WERI-Rb-1 (cell line): ENCODE data around the gene MDFI.

ENCODE experiments used
- DNase-seq: peaks from one replicate; pipeline ENCODE4 v3.0.0-alpha.2; 2020
- H3K27ac ChIP-seq: fragments of 250-450 bp; sonication (Bioruptor Pico); 2 replicates; pipeline ENCODE4 v1.5.1; 2020; ENCODE audit warnings: mild to moderate bottlenecking, moderate library complexity
- H3K27me3 ChIP-seq: fragments of 250-450 bp; sonication (Bioruptor Pico); 2 replicates; pipeline ENCODE4 v1.5.1; 2021; ENCODE audit warnings: mild to moderate bottlenecking, low read depth, moderate library complexity; ENCODE audit not compliant: insufficient read depth, severe bottlenecking
- H3K36me3 ChIP-seq: fragments of 250-450 bp; sonication (Bioruptor Pico); 2 replicates; pipeline ENCODE4 v1.5.1; 2020; ENCODE audit warnings: mild to moderate bottlenecking, moderate library complexity
- H3K4me3 ChIP-seq: 2 replicates; pipeline ENCODE4 v1.5.1; 2011; ENCODE audit warnings: low read depth, mild to moderate bottlenecking, control low read depth, low read length
- H3K9me3 ChIP-seq: fragments of 250-450 bp; sonication (Bioruptor Pico); 2 replicates; pipeline ENCODE4 v1.5.1; 2021; ENCODE audit warnings: mild to moderate bottlenecking, moderate library complexity; ENCODE audit not compliant: severe bottlenecking
- CTCF ChIP-seq: IDR thresholded peaks from 2 replicates; pipeline ENCODE4 v1.5.1; 2011; ENCODE audit warnings: low read depth, mild to moderate bottlenecking, control low read depth, inconsistent platforms, low read length

MDFI gene

GRCh38 chr6:41593406-41593805 is 44.9 kb upstream of the MDFI start:
- no peak for TF ChIP-seq CTCF
- DNase-seq = no peak
- peaks cover 82% of the 10 kb centered on the region for H3K36me3 ChIP-seq
- no peak overlapping the region for H3K4me3 ChIP-seq
- H3K27me3 ChIP-seq = no peaks in the 10 kb centered on the region
- H3K27ac ChIP-seq = no peak overlapping the region
- no peaks in the 10 kb centered on the region for H3K9me3 ChIP-seq

- no peak overlapping the region for H3K27ac ChIP-seq
- no peak for TF ChIP-seq CTCF
- no peaks in the 10 kb centered on the region for H3K9me3 ChIP-seq
- no peak overlapping the region for H3K4me3 ChIP-seq
- no peaks in the 10 kb centered on the region for H3K27me3 ChIP-seq
- DNase-seq = no peak
- H3K36me3 ChIP-seq = peaks cover 82% of the 10 kb centered on the region
Observed at GRCh38 chr6:41593839-41594238, 44.4 kb upstream of the MDFI start.

DNA sequence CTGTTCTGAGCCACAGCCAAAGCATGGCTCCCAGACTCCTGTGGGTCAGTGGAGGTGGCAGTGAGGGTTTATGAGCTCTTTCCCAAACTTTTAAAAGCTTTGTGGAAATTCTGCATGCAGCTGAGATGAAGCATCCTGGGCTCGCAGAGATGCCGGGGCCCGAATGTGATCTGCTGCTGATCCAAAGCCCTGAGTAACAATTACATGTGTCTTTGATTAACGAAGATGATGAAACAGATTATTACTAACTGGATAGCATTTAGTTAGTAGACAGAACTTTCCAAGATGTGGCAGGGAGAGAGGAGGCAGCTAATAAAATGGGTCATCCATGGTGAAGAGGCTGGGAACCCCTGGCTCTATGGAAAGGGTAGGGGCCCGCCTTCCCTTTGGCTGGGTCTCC is 43.9 kb upstream of the MDFI start:
- no peak for DNase-seq
- H3K27me3 ChIP-seq = no peaks in the 10 kb centered on the region
- no peak overlapping the region for H3K4me3 ChIP-seq
- no peak for TF ChIP-seq CTCF
- H3K27ac ChIP-seq = no peak overlapping the region
- H3K36me3 ChIP-seq = peaks cover 82% of the 10 kb centered on the region
- no peaks in the 10 kb centered on the region for H3K9me3 ChIP-seq

- no peaks in the 10 kb centered on the region for H3K9me3 ChIP-seq
- DNase-seq = no peak
- H3K36me3 ChIP-seq = peaks cover 78% of the 10 kb centered on the region
- H3K27ac ChIP-seq = no peak overlapping the region
- H3K27me3 ChIP-seq = no peaks in the 10 kb centered on the region
- H3K4me3 ChIP-seq = no peak overlapping the region
- no peak for TF ChIP-seq CTCF
Observed at GRCh38 chr6:41594766-41595165, 43.5 kb upstream of the MDFI start.

DNA sequence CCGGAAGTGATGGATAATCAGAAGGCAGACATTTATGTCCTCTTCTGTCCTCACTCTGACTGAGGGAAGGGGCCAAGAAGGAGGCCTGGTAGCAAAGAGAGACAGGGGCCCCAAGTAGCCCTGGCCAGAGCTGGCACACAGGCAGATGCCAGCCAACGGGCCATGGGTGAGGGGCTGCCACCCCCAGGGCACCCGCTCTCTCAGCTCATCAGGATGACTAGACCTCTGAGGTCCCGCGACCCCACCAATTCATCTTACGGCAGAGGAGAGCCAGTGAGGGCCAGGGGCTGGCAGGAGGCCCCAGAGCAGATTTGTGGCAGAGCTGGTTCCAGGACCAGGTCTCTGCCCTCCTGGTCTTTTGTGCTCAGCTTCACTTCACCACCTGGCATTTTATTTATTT is 43.1 kb upstream of the MDFI start:
- TF ChIP-seq CTCF = no peak
- Histone ChIP-seq H3K36me3 (peaks cover 74% of the 10 kb centered on the region), H3K27me3 (no peaks in the 10 kb centered on the region), H3K9me3 (no peaks in the 10 kb centered on the region), H3K27ac (no peak overlapping the region), H3K4me3 (no peak overlapping the region)
- no peak for DNase-seq

DNA sequence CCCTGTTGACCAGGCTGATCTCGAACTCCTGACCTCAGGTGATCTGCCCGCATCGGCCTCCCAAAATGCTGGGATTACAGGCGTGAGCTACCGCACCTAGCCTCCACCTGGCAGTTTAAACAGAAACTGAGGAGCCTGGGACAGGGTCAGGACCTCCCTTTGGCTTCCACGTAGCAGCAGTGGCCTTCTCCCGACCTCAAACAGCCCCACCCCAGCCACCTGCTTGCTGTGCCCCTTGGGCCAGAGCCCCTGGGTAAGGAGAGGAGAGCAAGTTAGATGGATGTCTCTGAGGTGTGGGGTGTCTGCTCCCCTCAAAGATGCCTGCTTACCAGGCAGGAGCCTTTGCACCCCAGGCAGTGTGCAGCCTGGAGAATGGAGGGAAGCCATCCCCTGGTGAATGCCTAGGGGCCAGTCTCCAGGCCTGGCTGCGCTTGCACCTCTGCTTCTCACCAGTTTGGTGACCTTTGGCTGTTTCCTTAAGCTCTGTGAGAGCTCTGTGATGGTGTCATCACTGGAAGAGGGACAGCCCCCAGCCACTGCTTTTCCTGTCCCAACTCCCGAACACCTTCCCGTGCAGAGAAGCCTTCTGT is 42.1 kb upstream of the MDFI start:
- Histone ChIP-seq H3K27me3 (no peaks in the 10 kb centered on the region), H3K36me3 (peaks cover 63% of the 10 kb centered on the region)
- no peak for TF ChIP-seq CTCF

More for the DNA sequence above, 42.1 kb upstream of the MDFI start:
- H3K4me3 ChIP-seq = no peak overlapping the region
- DNase-seq = no peak
- H3K27ac ChIP-seq = no peak overlapping the region
- H3K9me3 ChIP-seq = no peaks in the 10 kb centered on the region
